Measurements from ENCODE around the gene RCVRN. TPM values are rescaled to one million over a fixed set of nuclear protein-coding genes. Genes with fewer than 3 reads are reported as not detected.

The RCVRN gene
- total RNA-seq, 1 donor from 2014 or later = 0.49 TPM

GRCh38 chr17:9931144-9931741 lies 26.2 kb upstream of the RCVRN start:
- Histone ChIP-seq H3K9me3 (no peaks in the 10 kb centered on the region), H3K27ac (no peak overlapping the region)
- intact Hi-C loops (cut with DNase I) = loop anchor here (5.0 kb wide), 1 partner anchor 934 kb away; no protein-coding TSS in a partner anchor

GRCh38 chr17:9929871-9930270 lies 24.8 kb upstream of the RCVRN start:
- DNase-seq (ENCODE audit: extremely low spot score in 2 of 2) = peak in 1 of 2 donors; percentile 87
- Histone ChIP-seq H3K4me1 (peaks cover 3% of the 10 kb centered on the region), H3K27ac (peak overlapping the region; percentile 35), H3K9me3 (no peaks in the 10 kb centered on the region), H3K36me3 (no peaks in the 10 kb centered on the region), H3K27me3 (no peaks in the 10 kb centered on the region), H3K4me3 (no peak overlapping the region)
- TF ChIP-seq CTCF (IDR thresholded peaks at IDR 0.05) (no peak), POLR2AphosphoS5 (IDR thresholded peaks at IDR 0.05; ENCODE audit: insufficient read depth in 1 of 2, low read depth in 1 of 2) (no peak), POLR2A (IDR thresholded peaks at IDR 0.05) (no peak)
- intact Hi-C loops (cut with DNase I) = loop anchor here (5.0 kb wide), 1 partner anchor 933 kb away; no protein-coding TSS in a partner anchor

More at GRCh38 chr17:9931144-9931741, 26.2 kb upstream of the RCVRN start:
- Histone ChIP-seq H3K27me3 (no peaks in the 10 kb centered on the region), H3K36me3 (no peaks in the 10 kb centered on the region), H3K4me3 (no peak overlapping the region), H3K4me1 (peaks cover 17% of the 10 kb centered on the region)
- DNase-seq (ENCODE audit: extremely low spot score in 2 of 2) = no peak
- TF ChIP-seq CTCF (IDR thresholded peaks at IDR 0.05) = no peak
- TF ChIP-seq POLR2A (IDR thresholded peaks at IDR 0.05) = no peak
- no peak for TF ChIP-seq POLR2AphosphoS5 (IDR thresholded peaks at IDR 0.05; ENCODE audit: insufficient read depth in 1 of 2, low read depth in 1 of 2)

GRCh38 chr17:9928601-9929333 lies 23.7 kb upstream of the RCVRN start:
- intact Hi-C loops (cut with DNase I) = no loop called here
- Histone ChIP-seq H3K36me3 (no peaks in the 10 kb centered on the region), H3K9me3 (no peaks in the 10 kb centered on the region), H3K27me3 (no peaks in the 10 kb centered on the region), H3K4me1 (no peaks in the 10 kb centered on the region), H3K27ac (peak overlapping the region; percentile 35), H3K4me3 (no peak overlapping the region)
- no peak for DNase-seq (ENCODE audit: extremely low spot score in 2 of 2)
- no peak for TF ChIP-seq POLR2A (IDR thresholded peaks at IDR 0.05)
- no peak for TF ChIP-seq POLR2AphosphoS5 (IDR thresholded peaks at IDR 0.05; ENCODE audit: insufficient read depth in 1 of 2, low read depth in 1 of 2)
- no peak for TF ChIP-seq CTCF (IDR thresholded peaks at IDR 0.05)

- Histone ChIP-seq H3K4me1 (no peaks in the 10 kb centered on the region), H3K4me3 (no peak overlapping the region), H3K36me3 (no peaks in the 10 kb centered on the region), H3K9me3 (no peaks in the 10 kb centered on the region), H3K27me3 (no peaks in the 10 kb centered on the region), H3K27ac (peak overlapping the region; percentile 16)
- DNase-seq (ENCODE audit: extremely low spot score in 2 of 2) = no peak
- TF ChIP-seq CTCF (IDR thresholded peaks at IDR 0.05) (no peak), POLR2AphosphoS5 (IDR thresholded peaks at IDR 0.05; ENCODE audit: insufficient read depth in 1 of 2, low read depth in 1 of 2) (no peak), POLR2A (IDR thresholded peaks at IDR 0.05) (no peak)
- intact Hi-C loops (cut with DNase I) = no loop called here
Measured at GRCh38 chr17:9926150-9926804, 21.2 kb upstream of the RCVRN start.

All from vagina (tissue), 2 donors.